GM19351 (cell line): ENCODE data around the gene HYOU1.
A peak's percentile ranks its signal among the peaks of the same experiment; 100 is the strongest.
"Not testable (repeated sequence)": the region's sequence is repeated elsewhere in the genome, so short reads cannot be mapped to it uniquely, and the experiment has no call there.

Experiments used
- ATAC-seq: cut with Tn5 transposase; IDR thresholded peaks from one replicate; pipeline ENCODE4 v1.9.1; 2021; ENCODE audit warnings: mild to moderate bottlenecking, moderate library complexity; ENCODE audit not compliant: unreplicated experiment

HYOU1 gene

DNA sequence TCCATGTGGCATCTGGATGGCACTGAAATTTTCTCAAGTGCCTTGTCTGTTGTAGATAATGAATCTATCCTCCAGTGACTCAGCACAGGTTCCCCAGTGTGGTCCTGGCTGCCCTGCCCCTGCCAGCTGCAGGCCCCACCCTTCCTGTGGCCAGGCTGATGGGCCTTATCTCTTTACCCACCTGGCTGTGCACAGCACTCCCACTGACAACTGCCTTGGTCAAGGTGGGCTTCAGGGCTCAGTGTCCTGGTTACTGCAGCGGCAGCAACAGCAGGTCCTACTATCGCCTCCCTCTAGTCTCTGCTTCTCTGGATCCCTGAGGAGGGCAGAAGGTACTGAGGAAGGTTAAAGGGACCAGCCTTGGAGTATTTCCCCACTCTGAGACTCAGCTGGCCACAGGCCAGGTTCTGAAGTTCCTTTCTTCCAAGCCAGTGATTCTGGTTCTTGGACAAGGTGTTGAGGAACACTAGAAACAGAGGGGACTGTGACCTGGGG lies 30.8 kb upstream of the HYOU1 start:
- no peak for ATAC-seq

DNA sequence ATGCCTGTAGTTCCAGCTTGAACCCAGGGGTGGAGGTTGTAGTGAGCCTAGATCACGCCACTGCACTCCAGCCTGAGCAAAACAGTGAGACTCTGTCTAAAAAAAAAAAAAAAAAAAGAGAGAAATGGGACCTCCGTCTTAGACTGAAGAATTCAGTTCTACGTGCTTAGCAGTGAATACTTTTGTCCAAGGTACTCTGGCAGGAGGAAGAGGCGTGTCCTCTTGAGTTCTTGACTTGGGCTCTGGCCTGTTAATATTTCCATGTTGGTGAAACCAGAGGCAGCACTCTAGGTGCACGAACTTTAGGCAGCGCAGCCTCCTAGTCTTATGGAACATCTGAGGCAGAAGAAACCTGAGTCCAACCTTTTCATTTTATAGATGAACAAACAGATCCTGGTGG lies 30.1 kb upstream of the HYOU1 start:
- no peak for ATAC-seq

DNA sequence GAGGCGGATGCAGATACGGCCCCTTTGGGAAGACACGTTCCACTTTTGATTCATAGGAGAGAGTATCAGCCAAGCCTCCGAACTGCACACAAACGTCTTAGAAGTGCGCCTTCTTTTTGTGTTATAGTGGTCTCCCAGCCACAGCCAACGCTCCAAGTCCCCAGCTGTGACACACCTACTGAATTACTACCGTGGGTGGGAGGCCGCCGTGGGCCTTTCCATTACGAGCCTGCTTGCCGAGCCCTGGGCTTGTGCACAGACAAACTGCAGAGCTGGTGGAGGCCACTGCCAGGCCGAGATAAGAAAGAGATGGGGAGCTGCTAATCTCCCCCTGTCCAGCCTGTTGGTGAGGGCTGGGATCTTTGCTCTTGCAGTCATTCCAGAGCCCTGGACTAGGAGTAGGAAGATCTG lies 28.4 kb upstream of the HYOU1 start:
- peak; percentile 3 for ATAC-seq

DNA sequence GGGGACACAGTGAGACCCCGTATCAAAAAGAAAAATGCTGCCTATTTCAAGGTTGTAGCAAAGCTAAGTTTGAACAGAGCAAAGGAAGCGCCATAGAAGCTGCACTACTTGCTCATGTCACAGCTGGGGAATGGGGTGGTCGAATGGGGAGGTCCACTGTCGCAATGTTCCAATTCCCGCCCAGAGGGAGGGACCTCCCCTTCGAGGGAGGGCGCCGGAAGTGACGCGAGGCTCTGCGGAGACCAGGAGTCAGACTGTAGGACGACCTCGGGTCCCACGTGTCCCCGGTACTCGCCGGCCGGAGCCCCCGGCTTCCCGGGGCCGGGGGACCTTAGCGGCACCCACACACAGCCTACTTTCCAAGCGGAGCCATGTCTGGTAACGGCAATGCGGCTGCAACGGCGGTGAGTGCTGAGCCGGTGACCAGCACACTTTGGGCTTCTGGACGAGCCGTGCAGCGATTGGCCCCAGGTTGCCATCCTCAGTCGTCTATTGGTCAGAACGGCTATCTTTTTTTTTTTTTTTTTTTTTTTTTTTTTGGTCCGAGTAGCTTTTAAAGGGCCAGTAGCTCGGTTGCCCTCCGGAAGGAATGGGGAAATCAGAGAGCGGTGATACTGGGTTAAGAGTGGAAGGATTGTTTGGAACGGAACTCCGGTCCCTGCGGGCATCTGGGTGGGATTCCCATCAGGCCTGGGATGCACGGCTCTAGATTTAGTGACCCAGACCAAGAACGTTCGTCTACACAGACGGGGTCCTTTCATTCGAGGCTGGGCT lies 27.8 kb upstream of the HYOU1 start, which contains the start of gene HMBS:
Gene HMBS, plus strand, starts transcription at position 219 of the 774 bp plus-strand sequence. Its CDS starts 153 bp downstream, at position 372.
- ATAC-seq: peak; percentile 94

DNA sequence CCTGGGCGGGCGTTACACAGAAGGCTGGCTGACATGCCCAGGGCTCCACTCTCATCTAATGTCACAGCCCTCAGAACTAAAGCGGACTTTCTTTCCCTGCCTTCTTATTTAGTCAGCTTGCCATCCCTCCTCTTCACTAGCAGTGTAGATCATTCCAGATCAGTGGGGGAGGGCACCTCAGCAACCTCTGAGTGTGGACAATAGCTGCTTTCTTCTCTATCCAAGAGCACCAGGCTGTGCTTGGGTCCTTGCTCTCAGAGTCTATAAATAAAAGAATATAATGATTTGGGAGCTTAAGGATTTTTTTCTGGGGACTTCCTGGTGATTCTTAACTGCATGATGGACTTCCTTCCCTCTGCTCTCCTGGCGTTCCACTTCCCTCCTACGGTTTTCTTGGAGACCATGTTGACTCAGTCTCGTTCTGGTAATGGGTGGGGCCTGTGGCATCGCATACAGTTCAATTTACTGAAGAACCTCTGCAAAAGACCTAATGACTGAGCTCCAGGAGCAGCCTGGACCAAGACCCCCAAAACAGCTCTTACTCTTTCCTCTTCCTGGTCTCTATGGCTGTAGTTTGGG lies 24.8 kb upstream of the HYOU1 start:
- no peak for ATAC-seq

DNA sequence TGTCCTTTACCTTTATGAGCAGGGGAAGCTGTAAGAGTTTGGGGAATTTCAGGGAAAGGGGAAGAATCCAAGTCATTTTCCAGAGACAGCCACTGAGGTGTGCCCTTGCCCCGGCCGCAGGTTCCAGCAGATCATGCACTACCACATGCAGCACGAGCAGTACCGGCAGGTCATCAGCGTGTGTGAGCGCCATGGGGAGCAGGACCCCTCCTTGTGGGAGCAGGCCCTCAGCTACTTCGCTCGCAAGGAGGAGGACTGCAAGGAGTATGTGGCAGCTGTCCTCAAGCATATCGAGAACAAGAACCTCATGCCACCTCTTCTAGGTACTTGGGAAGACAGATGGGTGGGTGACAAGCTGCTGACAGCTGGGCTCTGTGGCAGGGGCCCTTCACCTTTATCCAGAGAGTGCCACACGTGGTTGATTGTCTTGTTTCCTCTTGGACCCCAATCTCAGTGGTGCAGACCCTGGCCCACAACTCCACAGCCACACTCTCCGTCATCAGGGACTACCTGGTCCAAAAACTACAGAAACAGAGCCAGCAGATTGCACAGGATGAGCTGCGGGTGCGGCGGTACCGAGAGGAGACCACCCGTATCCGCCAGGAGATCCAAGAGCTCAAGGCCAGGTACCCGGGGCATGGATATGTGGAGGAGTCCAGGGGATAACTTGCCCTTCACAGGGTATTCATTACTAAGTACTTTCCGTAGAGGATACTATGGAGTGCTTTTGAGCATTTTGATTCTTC lies 21.8 kb upstream of the HYOU1 start:
- no peak for ATAC-seq

DNA sequence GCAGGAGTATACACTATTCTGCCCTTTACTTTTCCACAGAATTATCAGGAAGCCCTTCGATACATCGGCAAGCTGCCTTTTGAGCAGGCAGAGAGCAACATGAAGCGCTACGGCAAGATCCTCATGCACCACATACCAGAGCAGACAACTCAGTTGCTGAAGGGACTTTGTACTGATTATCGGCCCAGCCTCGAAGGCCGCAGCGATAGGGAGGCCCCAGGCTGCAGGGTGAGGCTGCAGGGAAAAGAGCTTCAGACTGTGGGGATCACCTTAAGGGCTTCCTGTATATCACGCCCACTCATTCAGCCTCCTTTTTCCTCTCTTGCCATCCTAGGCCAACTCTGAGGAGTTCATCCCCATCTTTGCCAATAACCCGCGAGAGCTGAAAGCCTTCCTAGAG lies 20.8 kb upstream of the HYOU1 start:
- no peak for ATAC-seq

DNA sequence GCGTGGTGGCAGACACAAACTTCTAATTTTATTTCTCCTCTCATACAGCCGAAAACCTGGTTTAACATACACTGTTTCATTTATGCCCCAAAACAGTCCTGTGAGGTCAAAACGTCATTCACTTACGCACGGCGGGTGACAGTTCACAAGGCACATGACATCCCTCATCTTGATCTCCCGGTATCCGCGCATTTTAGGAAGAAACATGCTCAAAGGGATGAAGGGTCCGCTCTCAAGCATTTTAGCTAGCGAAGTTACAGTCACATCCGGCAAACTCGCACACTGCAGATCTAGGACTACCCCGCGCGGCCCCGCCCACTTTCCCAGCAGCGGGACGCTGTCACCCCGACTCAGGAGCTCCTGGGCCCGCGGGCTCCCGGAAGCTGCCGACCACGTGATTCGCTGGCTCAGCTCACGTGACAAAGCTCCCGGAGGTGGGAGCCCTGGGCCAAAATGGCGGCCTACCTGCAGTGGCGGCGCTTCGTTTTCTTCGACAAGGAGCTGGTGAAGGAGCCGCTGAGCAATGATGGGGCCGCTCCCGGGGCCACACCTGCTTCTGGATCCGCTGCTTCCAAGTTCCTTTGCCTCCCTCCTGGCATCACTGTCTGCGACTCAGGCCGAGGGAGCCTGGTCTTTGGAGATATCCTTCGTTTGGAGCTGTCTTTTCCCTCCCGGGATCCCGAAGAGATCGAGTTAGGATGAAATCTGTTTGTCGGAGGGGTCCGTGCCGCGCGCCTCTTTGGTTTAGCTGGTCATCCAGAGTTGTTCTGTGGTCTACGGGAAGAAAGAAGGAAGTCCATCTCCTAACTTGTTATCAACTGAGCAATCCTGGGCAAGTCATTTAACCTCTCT lies 10.6 kb upstream of the HYOU1 start, which contains the start of gene VPS11:
Gene VPS11, plus strand, starts transcription at position 448 of the 852 bp plus-strand sequence. Its CDS starts 6 bp downstream, at position 454.
- ATAC-seq: peak; percentile 97

DNA sequence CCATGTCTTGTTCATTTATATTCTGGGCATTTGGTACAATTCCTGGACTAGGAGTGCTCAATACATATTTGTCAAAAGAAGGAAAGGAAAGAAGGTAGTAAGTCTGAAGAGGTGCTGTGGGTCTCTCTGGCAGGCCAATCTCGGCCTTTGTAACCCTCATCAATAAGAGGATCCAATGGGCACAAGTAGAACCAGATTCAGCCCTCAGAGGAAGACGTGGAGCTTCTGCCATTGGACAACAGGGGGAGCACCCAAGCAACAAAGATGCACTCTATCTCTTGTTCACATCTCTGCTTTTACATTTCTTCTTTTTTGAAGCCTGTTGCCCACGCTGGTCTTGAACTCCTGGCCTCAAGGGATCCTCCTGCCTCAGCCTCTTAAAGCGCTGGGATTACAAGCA lies 8.4 kb upstream of the HYOU1 start:
- ATAC-seq: no peak

DNA sequence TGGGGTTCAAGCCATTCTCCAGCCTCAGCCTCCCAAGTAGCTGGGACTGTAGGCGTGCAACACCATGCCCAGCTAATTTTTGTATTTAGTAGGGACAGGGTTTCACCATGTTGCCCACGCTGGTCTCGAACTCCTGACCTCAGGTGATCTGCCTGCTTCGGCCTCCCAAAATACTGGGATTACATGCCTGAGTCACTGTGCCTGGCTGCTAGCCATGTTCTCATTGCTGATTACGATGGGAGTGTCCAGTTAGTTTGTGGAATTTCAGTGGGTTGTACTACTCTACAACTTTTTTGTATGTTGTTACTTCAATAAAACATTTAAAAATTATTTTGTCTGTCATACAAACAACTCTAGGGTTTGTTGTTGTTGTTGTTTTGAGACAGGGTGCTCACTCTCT lies 5.8 kb upstream of the HYOU1 start:
- no peak for ATAC-seq

DNA sequence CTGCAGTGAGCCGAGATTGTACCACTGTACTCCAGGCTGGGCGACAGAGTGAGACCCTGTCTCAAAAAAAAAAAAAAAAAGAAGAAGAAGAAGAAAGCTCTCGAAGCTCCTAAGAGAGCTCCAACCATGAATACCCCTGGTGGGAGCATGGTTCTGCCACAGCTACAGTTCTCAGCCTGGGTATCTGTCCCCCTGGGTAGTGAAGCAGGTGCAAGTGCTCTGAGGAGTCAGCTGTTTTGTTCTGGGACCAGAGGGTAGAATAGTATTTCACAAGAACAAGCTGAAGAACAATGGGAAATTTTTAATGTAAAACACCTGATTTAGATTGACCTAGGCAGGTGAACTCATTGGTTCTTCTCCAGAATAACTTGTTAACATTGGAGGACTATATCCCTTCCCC lies 4.3 kb upstream of the HYOU1 start:
- ATAC-seq: no peak

DNA sequence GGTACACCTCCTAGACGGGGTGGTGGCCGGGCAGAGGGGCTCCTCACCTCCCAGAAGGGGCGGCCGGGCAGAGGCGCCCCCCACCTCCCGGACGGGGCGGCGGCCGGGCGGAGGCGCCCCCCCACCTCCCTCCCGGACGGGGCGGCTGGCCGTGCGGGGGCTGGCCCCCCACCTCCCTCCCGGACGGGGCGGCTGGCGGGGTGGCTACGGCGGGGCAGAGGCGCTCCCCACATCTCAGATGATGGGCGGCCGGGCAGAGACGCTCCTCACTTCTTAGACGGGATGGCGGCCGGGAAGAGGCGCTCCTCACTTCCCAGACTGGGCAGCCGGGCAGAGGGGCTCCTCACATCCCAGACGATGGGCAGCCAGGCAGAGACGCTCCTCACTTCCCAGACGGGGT lies 2.1 kb upstream of the HYOU1 start:
- not testable (repeated sequence) for ATAC-seq

DNA sequence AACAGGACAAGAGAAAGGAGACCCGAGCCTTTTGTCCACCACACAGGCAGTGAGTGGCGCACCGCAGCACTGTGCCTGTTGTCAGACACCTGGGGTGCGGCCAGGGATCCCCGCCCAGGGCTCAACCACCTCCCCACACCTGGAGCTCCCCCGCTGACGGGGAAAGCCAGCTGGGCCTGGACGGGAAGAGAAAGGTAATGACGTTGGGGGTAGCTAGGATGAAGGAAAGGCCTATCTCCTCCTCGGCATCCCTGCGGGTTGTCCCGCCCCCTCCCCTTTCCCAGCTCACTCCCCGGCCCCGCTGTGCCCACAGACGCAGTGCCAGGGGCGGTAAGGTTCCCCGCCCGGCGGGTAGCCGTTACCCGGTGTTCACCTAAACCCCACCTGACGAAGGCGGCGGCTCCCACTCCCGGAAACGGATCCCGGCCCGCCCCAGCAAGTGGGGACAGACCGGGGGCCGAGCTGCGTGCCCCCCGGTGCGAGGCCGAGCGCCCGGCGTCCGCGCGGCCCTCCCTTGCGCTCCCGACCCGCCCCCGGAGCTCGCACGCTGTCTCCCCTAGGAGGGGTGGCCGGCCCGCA lies 495 bp downstream of the HYOU1 start:
- peak; percentile 20 for ATAC-seq

DNA sequence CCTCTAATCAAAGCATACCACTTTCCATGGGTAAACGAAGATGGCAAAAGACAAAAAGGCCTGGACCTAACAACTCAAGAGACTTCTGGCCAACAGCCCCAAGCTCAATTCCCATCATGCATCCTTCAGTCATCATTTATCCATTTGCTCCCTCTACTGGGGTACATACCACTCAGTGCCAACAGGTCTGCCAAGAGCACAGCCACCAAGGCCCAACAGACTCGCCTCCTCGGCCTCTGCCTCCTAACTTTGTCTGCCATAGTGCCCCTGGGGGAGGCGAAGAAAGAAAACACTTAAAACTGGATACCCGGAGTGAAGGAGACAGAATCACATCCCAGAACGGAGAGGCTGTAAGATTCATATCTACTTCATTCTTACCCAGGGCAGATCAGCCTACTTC lies 1.1 kb downstream of the HYOU1 start:
- ATAC-seq: no peak

DNA sequence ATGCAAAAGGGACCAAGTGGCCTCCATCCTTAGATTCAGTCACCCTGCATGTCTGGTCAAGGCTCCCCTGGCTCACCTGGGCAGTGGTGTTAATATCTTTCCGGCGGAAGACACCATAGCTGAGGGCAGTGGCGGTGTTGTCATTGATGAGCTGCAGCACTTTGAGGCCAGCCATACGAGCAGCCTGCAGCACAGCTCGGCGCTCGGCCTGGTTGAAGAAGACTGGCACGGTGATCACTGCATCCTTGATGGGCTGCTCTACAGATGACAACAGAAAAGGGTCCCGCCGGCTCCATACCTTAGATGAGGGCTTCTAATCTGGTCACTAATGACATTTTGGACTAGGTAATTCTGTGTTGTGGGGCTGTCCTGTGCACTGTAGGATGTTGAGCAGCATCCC lies 2.6 kb downstream of the HYOU1 start:
- no peak for ATAC-seq

DNA sequence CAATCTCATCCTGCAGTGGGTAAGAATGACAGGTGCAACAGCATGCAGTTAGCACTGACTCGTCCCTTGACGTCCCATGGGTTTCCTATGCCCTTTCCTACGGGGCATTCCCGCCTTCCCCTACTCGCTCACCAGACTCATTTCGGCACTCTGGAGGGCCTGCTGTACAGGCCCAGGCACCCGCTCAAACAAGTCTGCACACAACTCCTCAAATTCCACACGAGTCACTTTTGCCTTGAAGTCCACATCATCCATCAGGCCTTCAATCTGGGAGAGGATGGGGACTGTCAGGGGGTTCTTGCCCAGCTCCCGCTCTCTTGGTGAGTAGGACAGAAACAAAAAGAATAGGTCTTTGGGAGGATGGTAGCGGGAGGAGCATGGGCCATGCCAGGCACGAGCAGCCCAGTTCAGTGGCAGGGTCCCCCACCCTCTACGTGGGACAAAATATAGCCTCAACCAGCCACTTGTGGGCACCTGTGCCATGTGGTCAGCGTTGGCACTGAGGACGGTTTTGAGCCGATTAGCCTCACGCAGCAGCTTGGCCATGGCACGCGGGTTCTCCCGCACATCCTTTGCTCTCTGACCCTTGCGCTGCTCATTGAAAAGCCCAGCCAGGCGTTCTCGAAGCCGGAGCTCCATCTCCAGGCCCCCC lies 4.7 kb downstream of the HYOU1 start:
- ATAC-seq: no peak

DNA sequence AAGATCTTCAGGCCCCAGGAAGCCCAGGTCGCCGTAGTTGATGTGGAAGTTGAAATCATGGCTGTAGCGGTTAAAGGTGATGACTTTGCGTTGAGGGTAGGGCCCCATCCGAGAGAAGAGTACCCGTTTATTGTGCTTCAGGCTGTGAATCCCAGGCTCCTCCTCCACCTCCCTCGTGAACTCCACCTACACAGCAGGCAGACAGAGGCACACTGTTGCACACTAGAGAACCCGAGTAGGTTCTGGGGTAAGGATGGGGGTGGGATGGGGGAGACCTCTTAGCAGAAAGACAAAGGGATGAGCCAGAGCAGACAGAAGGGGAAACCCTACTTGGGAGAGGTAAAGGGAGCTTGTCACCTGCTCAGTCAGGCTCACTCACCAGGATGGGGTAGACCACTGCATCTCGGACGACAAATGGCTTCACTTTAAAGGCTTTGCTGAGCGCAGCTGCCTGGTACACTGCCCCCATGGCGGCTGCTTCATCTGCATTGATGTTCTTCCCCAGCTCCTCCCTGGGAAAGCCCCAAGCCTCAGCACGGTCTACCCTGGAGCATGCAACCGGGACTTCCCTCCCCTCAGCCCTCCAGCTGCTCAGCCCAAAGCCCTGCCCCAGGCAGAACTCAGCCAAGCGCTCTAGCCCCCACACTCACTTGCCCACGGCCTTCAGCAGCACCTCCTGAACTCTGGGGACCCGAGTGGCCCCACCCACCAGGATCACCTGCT lies 5.4 kb downstream of the HYOU1 start:
- ATAC-seq: no peak

DNA sequence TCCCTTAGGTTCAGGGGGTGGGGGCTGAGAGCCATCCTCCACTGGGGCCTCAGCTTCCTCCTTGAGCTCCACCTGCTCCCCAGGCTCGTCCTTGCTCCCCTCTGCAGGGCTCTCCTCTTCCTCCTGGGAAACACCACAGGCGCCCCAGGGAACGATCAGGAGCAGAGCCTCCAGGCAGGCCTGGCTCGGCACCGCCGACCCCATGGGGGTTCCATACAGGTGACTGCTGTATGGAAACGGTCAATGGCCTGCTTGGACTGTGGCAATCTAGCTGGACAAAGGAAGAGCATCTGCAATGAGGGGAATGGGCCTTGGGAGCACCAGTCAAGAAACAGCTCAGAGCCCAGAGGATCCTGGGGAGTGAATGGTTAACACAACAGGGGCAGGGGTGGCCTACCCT lies 7.9 kb downstream of the HYOU1 start:
- ATAC-seq: no peak

DNA sequence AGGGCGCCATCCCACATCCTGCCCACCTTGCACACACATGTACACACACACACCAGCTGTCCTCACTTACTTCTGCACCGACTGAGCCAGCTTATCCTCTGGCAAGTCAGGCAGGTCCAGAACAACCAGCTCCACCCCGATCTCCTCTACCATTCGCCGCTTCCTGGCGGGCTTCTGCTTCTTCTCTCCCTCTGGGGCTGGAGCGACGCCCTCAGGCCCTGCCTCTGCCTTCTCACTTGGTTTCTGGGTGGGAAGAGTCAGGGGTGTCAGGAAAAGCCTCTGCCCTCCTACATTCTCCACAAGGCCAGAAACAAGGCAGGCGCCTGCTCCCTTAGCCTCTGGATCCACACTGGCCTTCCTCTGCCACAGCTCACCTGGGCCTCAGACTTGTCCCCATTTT lies 8.4 kb downstream of the HYOU1 start:
- ATAC-seq: no peak
